Esophagus muscularis mucosa (tissue), 4 donors: ENCODE measurements around the gene KCNQ1. TPM values are rescaled to one million over a fixed set of nuclear protein-coding genes. Genes with fewer than 3 reads are reported as not detected.

Experiments
- DNase-seq: peaks from one replicate; pipeline ENCODE4 v3.0.0-alpha.2; 2017; ENCODE audit errors: extremely low spot score
- H3K27ac ChIP-seq, 4 donors: fragments of 200-600 bp; sonication (generic); replicated peaks in 1 of 4; 1 replicate in 3 of 4; 2 replicates in 1 of 4; pipeline ENCODE4 v1.5.1; 2016 to 2019; ENCODE audit warnings: mild to moderate bottlenecking in 1 of 4
- H3K27me3 ChIP-seq, 4 donors: fragments of 200-600 bp; sonication (generic); one replicate each; pipeline versions ENCODE4 v1.5.1 to v1.6.0; 2016 to 2019
- H3K36me3 ChIP-seq, 4 donors: fragments of 200-600 bp; sonication (generic); one replicate each; pipeline ENCODE4 v1.5.1; 2016 to 2019
- H3K4me1 ChIP-seq, 4 donors: fragments of 200-600 bp; sonication (generic); one replicate each; pipeline ENCODE4 v1.5.1; 2016 to 2019
- H3K4me3 ChIP-seq, 4 donors: fragments of 200-600 bp; sonication (generic); 1 replicate in 2 of 4; 2 replicates in 2 of 4; pipeline ENCODE4 v1.5.1; 2016 to 2019; ENCODE audit warnings: mild to moderate bottlenecking in 4 of 4, moderate library complexity in 1 of 4
- H3K9me3 ChIP-seq, 4 donors: fragments of 200-600 bp; sonication (generic); 1 replicate in 3 of 4; 2 replicates in 1 of 4; pipeline ENCODE4 v1.5.1; 2016 to 2019
- CTCF ChIP-seq, 3 experiments: fragments of 200-600 bp in 2 of 3; fragments of 450-650 bp in 1 of 3; sonication (generic) in 2 of 3; IDR thresholded peaks; one replicate each; pipeline ENCODE4 v1.5.1; 2017 to 2019; ENCODE audit warnings: antibody characterized with exemption in 3 of 3, mild to moderate bottlenecking in 2 of 3, moderate library complexity in 1 of 3
- EP300 ChIP-seq: sonication (generic); formaldehyde crosslinking; IDR thresholded peaks from one replicate; pipeline ENCODE4 v1.6.1; 2017; ENCODE audit warnings: antibody characterized with exemption
- POLR2A ChIP-seq: fragments of 450-650 bp; IDR thresholded peaks from one replicate; pipeline ENCODE4 v1.6.1; 2017; ENCODE audit warnings: antibody characterized with exemption, moderate library complexity, mild to moderate bottlenecking, low read depth
- POLR2AphosphoS5 ChIP-seq, 2 donors: sonication (generic); formaldehyde crosslinking; IDR thresholded peaks; one replicate each; pipeline ENCODE4 v1.6.1; 2017; ENCODE audit warnings: antibody characterized with exemption in 2 of 2
- WGBS: methylation state at CpG from one replicate; pipeline ENCODE4 v1.1.5; 2018; 5-methylcytosine and 5-hydroxymethylcytosine counted together
- intact Hi-C: fragments of 100-400 bp; cut with DNase I; formaldehyde crosslinking; loops from one replicate; pipeline ENCODE4 v1.15.1; 2023
- total RNA-seq, 4 donors: library from RNA; depleted of rRNA; stranded (reverse); fragments of >200 nt; gene quantifications; one replicate each; pipeline versions ENCODE4 v1.1.0 to v1.2.1, GENCODE V29; 2016

KCNQ1 gene
- total RNA-seq, 4 donors from 2014 or later: 2.1 to 5.9 (median 4.3) TPM

- Histone ChIP-seq H3K27ac (no peak overlapping the region), H3K9me3 (no peaks in the 10 kb centered on the region), H3K4me3 (no peak overlapping the region), H3K36me3 (no peaks in the 10 kb centered on the region), H3K4me1 (no peaks in the 10 kb centered on the region), H3K27me3 (no peaks in the 10 kb centered on the region)
- no peak for DNase-seq
- no peak for TF ChIP-seq CTCF (IDR thresholded peaks at IDR 0.05)
- no peak for TF ChIP-seq EP300
- TF ChIP-seq POLR2AphosphoS5 (IDR thresholded peaks at IDR 0.05): no peak
- no peak for TF ChIP-seq POLR2A
- 95% methylated on average over 10 of the region's 10 CpGs for WGBS
- intact Hi-C loops: no loop called here
These were observed 97.6 kb downstream of the KCNQ1 start for GRCh38 chr11:2542406-2542805.

- intact Hi-C loops: no loop called here
- no peak overlapping the region for H3K4me3 ChIP-seq
- peaks cover 4 to 11% (median 7%) of the 10 kb centered on the region in 4 donors for H3K4me1 ChIP-seq
- H3K27ac ChIP-seq: no peak overlapping the region
- DNase-seq: no peak
- peaks cover 0 to 9% (median 0%) of the 10 kb centered on the region in 4 donors for H3K27me3 ChIP-seq
- H3K9me3 ChIP-seq: no peaks in the 10 kb centered on the region
- TF ChIP-seq CTCF (IDR thresholded peaks at IDR 0.05) (no peak), POLR2AphosphoS5 (IDR thresholded peaks at IDR 0.05) (no peak), POLR2A (no peak), EP300 (no peak)
- WGBS: 94% methylated on average over 15 of the region's 16 CpGs
- H3K36me3 ChIP-seq: no peaks in the 10 kb centered on the region
These were observed 103.0 kb downstream of the KCNQ1 start for GRCh38 chr11:2547806-2548205.

GRCh38 chr11:2548596-2548995, 103.8 kb downstream of the KCNQ1 start:
- no peak for DNase-seq
- intact Hi-C loops: no loop called here

GRCh38 chr11:2549080-2549479, 104.3 kb downstream of the KCNQ1 start:
- H3K27ac ChIP-seq: no peak overlapping the region
- TF ChIP-seq CTCF (IDR thresholded peaks at IDR 0.05) (no peak), EP300 (no peak)
- intact Hi-C loops: no loop called here
- H3K4me1 ChIP-seq: peaks cover 4 to 11% (median 7%) of the 10 kb centered on the region in 4 donors
- H3K4me3 ChIP-seq: no peak overlapping the region
- H3K9me3 ChIP-seq: no peaks in the 10 kb centered on the region
- DNase-seq: no peak
- WGBS: 100% methylated on average over 5 of the region's 7 CpGs
- H3K36me3 ChIP-seq: no peaks in the 10 kb centered on the region
- H3K27me3 ChIP-seq: peaks cover 0 to 9% (median 0%) of the 10 kb centered on the region in 4 donors

More at GRCh38 chr11:2548596-2548995, 103.8 kb downstream of the KCNQ1 start:
- H3K9me3 ChIP-seq: no peaks in the 10 kb centered on the region
- H3K4me3 ChIP-seq: no peak overlapping the region
- WGBS: 91% methylated on average over 12 of the region's 12 CpGs
- H3K27ac ChIP-seq: no peak overlapping the region
- no peaks in the 10 kb centered on the region for H3K36me3 ChIP-seq
- H3K4me1 ChIP-seq: peaks cover 4 to 11% (median 7%) of the 10 kb centered on the region in 4 donors
- peaks cover 0 to 9% (median 0%) of the 10 kb centered on the region in 4 donors for H3K27me3 ChIP-seq
- TF ChIP-seq POLR2A (no peak), CTCF (IDR thresholded peaks at IDR 0.05) (no peak), POLR2AphosphoS5 (IDR thresholded peaks at IDR 0.05) (no peak), EP300 (no peak)

GRCh38 chr11:2549491-2549875, 104.7 kb downstream of the KCNQ1 start:
- intact Hi-C loops: no loop called here
- DNase-seq: no peak
- Histone ChIP-seq H3K27me3 (peaks cover 0 to 9% (median 0%) of the 10 kb centered on the region in 4 donors), H3K36me3 (no peaks in the 10 kb centered on the region), H3K9me3 (no peaks in the 10 kb centered on the region), H3K4me1 (peaks cover 4 to 11% (median 7%) of the 10 kb centered on the region in 4 donors), H3K4me3 (no peak overlapping the region), H3K27ac (no peak overlapping the region)
- TF ChIP-seq CTCF (IDR thresholded peaks at IDR 0.05) (no peak), POLR2AphosphoS5 (IDR thresholded peaks at IDR 0.05) (no peak), EP300 (no peak), POLR2A (no peak)
- 72% methylated on average over 6 of the region's 13 CpGs for WGBS
